Right ventricle myocardium inferior (tissue), 1 donor: ENCODE data around the gene NFS1. TPM values are rescaled to one million over a fixed set of nuclear protein-coding genes. Genes with fewer than 3 reads are reported as not detected.
A peak's percentile ranks its signal among the peaks of the same experiment; 100 is the strongest.

Experiments used
- ATAC-seq: fragments of 200-7000 bp; cut with Tn5 transposase; one replicate; pipeline ENCODE4 v1.9.1; 2020; ENCODE audit warnings: mild to moderate bottlenecking, moderate library complexity
- DNase-seq: peaks from one replicate; pipeline ENCODE4 v3.0.0; 2021; ENCODE audit errors: missing footprints
- intact Hi-C: fragments of 100-400 bp; cut with DNase I; formaldehyde crosslinking; loops from one replicate; pipeline ENCODE4 v1.11.0; 2022
- total RNA-seq: library from RNA; stranded (reverse); fragmentation: NEBNext Ultra II Directional; extraction: Animal tissue kit (Norgen Biotek cat#: 25700); gene quantifications from one replicate; pipeline ENCODE4 v1.2.1, GENCODE V29; 2021
- donor health status: DM: no; HTN: yes; CAD: no; lungs with severe emphysema.

Gene NFS1
- total RNA-seq, 1 donor from 2014 or later: 54.3 TPM

DNA sequence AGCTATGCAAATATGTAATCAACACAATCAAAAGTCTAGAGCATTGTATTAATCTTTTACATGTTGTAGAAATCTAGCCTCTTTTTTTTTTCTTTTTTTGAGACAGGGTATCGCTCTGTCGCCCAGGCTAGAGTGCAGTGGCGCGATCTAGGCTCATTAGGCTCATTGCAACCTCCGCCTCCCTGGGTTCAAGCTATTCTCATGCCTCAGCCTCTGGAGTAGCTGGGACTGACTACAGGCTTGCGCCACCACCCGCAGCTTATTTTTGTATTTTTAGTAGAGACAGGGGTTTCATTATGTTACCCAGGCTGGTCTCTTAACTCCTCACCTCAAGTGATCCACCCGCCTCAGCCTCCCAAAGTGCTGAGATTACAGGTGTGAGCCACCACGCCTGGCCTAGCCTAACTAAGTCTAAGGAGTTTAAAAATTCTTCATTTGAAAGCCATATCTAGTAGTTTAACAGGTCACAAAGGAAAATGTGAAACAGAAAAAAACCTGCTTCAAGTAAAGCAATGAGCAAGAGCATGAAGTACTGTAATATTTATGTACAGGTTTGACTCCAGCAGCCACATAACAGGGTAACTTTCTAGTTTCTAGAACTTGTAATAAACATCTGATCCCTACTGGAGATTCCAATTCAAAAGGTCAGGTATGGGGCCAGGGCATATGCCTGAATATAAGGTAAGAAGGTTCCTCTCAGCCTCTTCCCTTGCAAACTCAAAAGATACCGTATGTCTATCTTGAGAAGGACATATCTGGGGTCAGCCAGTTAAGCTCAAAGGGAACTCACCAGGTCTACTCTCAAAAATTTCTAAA lies 38.8 kb downstream of the NFS1 start:
- DNase-seq (no peak), ATAC-seq (no peak)
- intact Hi-C loops: no loop called here

DNA sequence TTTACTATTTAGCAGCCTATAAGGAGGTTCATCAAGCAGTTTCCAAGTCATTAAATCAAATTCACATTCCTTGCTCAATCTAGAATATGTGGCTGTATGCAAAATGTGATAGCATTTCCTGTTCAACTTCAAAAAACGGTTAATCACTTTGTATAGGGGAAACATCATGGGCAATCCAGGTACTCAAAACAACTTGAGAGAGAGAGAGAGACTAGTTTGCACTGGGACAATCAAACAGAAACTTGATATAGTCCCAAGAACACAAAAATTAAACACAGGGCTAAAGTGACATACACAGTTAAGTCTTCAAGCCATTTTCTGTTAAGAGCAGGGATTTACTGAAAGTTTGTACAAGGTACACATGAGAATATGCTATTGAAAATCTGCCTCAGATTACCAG lies 41.9 kb downstream of the NFS1 start:
- DNase-seq: no peak
- no peak for ATAC-seq
- intact Hi-C loops: no loop called here

DNA sequence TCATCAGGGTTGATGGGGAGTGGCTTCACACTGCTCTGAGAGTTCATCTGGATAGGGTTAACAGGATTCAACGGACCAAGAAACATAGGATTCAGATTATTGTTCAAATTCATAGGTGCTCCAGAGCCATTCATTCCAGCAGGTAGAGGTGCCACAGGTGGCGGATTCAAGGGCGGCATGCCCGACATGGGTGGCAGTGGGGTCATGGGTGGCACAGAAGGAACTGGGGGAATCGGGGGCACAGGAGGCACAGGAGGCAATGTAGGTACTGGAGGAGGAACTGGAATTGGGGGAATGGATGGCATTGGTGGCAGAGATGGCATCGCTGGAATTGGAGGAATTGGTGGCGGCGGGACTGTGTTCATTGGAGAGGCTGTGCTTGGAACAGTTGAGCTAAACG lies 44.7 kb downstream of the NFS1 start:
- DNase-seq (no peak), ATAC-seq (no peak)
- intact Hi-C loops: no loop called here

DNA sequence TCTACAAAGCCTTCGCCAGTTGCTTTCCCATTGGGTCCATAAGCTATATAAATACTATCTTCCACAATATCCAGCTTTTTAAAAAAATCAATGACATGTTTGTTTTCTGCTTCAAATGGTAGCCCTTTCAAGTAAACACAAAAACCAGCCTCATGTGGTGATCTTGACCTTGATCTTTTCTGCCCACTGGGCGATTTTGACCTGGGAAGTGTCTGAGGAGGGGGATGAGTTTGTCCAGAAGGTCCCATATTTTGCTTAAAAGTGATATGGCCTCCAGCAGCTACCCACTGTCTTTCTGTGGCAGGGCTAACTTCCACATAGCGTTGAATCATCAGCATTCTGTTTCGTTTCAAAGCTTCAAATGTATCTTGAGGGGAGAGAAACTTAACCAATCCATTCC lies 45.3 kb downstream of the NFS1 start:
- intact Hi-C loops: no loop called here
- DNase-seq: no peak
- no peak for ATAC-seq

DNA sequence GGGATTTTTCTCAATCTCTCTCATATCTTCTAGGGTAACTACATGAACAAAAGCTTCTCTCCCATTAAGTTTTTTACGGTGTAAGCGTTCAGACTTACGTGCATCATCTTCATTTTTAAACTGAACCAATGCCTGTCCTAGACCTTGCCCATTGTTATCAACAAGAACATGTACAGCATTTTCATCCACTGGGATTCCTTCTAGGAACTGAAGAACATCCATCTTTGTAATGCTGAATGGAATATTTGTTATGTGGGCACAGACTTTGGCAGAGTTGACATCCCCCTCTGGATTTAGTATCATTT lies 45.8 kb downstream of the NFS1 start:
- intact Hi-C loops: no loop called here
- ATAC-seq (no peak), DNase-seq (no peak)

DNA sequence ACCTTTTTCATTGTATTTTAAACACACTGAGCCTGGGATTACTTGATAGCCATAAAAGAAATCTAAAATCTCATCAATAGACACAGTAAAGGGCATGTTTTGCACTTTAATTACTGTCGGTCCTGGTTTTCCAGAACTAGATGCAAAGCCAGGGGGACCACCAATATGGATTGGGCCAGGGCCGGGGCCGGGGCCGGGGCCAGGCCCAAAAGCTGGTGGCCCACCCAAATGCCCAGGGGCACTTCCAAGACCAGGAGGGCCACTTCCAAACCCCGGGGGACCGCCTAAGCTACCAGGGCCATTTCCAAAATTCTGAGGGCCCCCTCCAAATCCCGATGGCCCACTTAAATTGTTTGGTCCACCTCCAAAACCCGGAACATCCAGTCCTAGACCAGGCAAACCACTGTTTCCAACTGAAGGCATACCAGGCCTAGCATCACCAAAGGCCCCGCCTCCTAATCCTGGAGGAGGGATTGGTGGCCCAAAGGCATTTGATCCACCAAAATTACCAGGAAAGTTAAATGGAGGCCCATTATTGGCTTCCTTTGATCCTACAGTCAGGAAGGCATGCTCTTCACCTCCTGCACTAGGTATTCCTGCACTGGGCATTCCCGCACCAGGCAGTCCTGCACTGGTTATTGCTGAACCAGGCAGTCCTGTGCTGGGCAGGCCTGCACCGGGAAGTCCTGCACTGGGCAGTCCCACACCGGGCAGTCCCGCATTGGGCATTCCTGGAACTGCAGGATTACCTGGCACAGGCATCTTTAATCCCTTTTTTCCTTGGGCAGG lies 46.3 kb downstream of the NFS1 start:
- intact Hi-C loops: no loop called here
- DNase-seq: no peak
- no peak for ATAC-seq

DNA sequence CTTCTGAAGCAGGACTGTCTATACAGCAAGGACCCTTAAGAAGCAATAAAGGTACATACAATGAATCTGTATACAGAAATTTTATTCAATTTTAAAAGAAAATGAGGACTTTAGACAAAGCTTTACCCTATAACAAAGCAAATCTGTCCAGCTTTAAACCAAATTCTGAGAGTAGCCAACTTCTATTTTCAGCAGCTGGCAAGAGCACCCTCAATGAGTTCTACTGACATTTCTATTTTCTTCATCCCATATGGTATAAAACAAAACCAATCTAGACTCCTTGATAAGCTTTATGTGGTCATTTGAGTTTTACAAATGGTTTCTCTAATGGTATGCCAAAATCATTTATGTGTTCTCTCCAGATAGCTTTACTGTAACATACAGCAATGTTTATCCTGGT lies 47.2 kb downstream of the NFS1 start:
- ATAC-seq: no peak
- intact Hi-C loops: no loop called here
- DNase-seq: no peak

DNA sequence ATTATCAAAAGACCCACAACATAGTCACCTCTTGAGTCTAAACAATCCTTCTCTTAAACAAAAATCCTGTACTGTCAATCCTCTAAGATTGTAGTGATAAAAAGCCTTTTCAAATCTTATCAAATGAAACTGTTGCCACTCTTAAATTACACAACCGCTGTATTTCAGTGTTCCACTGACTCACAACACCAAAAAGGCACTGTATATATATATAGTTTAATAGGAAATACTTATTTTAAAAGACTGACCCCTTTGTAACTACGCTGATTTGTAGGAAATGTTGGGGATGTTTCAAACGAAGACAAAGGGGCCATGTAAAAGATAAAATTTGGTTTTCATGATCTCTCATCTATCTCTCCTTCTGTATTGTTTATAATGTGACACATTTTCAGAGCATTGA lies 48.5 kb downstream of the NFS1 start:
- DNase-seq (no peak), ATAC-seq (no peak)
- intact Hi-C loops: no loop called here

DNA sequence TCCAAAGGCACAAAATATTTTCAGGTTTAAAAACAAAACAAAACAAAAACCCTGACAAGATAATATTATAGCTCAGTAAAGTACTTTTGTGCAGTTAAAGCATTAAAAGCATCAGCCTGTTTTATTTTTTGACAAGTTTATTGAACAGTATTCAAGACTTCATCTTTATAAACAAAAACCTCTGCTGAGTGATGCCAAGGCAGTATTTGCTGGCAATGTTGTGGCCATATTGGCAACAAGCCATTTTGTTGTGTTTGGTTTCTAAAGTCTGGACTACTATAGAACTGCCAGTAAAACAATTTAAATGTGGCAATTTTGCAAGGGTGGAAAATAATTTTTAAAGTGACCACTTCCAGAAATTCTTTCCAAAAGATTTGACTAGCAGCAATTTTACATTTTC lies 50.3 kb downstream of the NFS1 start:
- no peak for ATAC-seq
- DNase-seq: no peak
- intact Hi-C loops: no loop called here

DNA sequence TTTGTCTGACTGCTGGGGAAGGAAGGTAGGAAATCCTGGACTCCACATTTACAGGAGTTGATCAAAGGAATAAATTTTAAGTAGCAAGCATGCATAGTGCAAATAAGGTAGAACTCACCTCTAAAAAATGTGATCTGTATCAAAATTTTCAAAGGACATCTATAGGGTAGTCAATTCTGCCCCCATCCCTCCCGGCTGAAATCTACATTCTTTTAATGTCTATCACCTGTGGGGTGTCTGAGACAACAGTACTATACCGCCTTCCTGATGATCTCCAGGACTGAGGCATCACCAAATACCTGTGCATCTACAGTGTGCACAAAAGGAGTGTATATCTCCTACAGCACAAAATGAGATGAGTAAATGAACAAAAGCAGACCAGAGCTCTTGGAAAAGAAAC lies 54.3 kb downstream of the NFS1 start:
- DNase-seq (no peak), ATAC-seq (no peak)
- intact Hi-C loops: no loop called here

DNA sequence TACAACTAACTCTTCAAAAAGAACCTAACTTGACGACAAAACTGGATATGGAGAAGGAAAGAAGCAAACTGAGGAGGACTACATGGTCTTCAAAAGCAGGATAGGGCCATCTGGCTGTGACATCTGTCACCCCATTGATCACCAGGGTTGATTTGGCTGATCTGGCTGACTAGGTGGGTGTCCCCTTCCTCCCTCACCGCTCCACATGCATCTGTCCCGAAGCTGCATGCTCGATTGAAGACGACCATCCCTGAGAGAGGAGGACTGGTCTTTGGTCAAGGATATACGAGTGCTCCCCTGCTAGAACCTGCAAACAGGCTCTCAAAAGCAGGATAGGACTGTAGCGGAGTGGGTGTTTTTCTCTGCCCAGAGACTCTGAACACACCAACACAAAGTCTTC lies 56.1 kb downstream of the NFS1 start:
- intact Hi-C loops: no loop called here
- DNase-seq (no peak), ATAC-seq (no peak)

DNA sequence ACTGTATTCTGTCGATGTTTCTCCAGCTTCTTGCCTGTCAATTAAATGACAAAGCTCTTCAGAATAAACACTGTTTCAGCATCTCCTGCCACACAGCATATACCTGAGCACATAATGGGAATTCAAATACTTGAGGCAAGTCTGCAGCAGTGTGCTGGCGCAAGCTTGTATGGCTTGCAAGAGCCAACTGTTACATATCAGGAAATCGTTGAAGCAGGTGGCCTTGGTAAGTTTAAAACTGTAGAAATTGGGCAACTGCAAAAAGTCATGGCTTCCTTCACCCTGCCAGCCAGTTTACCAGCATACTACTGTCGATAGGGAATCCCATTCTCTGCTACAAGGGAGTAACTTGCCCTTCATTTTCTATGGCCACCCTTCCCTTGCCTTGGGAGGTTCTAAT lies 57.4 kb downstream of the NFS1 start:
- DNase-seq (no peak), ATAC-seq (no peak)
- intact Hi-C loops: no loop called here

DNA sequence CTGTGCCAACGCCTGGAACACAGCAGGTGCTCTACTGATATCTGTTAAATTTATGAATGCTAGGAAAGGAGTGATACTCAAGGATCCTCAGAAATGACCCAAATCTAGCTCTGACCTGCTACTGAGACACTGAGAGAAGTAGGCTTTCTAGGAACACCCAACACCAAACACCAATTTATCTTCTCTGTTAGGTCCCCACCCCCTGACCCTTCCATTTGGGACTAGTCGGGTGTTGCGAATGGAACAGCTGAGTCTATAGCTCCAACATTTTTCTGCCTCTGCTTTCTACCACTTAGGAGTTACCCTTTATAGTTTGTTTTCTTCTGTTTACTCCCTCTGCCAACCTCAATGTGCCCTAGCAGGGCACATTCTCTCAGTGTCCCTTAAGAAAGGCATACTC lies 58.4 kb downstream of the NFS1 start:
- ATAC-seq: no peak
- DNase-seq: no peak
- intact Hi-C loops: no loop called here

DNA sequence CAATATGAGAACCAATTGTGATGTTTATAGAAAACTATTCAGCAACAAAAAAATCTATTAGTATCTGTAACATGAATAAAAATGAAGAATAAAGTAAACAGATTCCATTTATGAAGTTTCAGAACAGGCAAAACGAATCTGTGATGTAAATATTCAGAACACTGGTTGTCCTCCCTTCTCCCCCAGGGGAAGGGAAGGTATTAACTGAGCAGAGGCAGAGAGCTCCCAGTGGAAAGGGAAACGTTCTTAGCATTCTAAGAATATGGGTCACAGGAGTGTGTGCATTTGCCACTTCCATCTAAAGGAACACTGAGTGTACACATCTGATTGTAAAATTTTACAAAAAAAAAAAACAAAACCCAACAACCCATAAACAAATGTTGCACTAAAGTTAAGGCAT lies 60.4 kb downstream of the NFS1 start:
- intact Hi-C loops: no loop called here
- ATAC-seq: no peak
- no peak for DNase-seq

DNA sequence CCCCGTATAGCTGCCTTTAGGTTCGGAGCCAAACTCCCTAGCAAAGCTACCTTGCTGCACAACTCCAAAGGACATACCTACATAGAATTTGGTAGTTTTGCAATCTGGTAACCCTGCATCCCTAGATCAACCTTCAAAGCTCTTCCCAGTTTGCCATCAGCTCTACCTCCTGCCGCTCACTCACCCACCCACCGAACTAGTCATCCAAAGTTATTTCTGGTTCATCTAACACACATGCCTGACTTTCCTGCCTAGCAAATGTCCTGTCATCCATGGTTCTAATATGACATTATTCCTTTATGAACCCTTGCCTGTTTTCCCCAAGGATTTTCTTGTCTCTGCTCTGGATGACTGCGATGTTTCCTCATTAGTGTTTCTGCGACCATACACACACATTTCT lies 61.9 kb downstream of the NFS1 start:
- intact Hi-C loops: no loop called here
- ATAC-seq (no peak), DNase-seq (no peak)

DNA sequence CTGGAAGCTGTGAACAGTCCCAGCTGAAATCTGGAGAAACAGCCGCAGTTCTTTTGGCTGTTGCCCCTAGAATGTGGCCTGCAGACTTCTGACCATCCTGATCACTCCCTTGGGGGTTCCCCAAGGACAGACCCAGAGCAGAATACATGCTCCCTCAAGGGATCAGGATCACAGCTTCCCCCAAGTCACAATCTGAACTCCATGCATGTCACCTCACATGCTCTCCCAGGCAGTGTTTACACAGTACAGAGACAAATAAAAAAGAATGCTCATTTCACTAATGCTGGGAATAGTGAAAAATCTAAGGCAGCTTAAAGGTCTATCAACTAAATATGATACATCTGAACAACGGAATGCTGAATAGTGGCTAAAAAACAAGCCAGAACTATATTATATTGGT lies 63.1 kb downstream of the NFS1 start:
- DNase-seq (no peak), ATAC-seq (peak; percentile 32)
- intact Hi-C loops: no loop called here

DNA sequence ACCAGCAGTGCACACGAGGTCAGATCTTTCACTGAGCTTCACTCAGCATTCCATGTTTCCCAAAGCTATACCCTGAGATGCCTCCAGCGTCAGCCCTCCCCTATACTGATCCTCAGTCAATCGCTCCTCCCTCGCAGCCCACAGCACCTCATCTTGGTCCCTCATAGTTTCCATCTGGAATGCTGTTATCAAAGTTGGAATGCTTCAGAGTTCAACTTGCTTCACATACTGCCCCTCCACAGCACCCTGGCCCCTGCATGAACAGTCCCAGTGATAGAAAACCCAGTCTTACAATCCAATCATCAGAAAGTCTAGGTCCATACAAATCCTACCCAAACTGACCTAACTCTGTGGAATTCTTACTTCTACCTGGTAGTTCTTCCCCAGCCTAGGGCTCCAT lies 63.5 kb downstream of the NFS1 start:
- intact Hi-C loops: no loop called here
- ATAC-seq (peak; percentile 37), DNase-seq (no peak)

DNA sequence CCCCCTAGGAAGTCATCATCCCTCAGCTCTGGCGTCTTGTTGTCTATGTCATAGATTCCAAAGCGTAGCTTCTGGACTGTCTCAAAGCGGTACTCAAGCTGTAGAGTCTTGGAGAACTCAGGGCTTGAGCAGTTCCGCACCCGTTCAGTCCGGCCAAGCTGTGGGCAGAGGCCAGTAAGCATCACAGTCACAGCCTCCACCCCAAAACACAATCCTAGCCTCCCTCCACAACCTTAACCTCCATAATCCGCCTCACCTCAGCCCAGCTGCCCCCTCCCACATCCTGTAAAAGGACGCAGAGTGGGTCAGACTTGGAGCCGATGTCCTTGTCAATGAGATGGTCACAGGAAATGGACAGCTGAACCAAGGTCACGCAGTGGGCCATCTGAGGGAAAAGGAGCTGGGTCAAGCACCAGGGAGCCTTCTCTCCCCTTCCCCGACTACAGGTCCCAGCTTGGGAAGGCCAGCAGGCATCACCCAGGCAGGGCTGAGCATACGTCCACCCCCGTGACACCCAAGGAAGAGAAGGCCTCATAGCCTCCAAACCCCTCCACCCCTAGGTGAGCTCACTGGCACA lies 66.5 kb downstream of the NFS1 start:
- intact Hi-C loops: no loop called here
- DNase-seq (no peak), ATAC-seq (no peak)

DNA sequence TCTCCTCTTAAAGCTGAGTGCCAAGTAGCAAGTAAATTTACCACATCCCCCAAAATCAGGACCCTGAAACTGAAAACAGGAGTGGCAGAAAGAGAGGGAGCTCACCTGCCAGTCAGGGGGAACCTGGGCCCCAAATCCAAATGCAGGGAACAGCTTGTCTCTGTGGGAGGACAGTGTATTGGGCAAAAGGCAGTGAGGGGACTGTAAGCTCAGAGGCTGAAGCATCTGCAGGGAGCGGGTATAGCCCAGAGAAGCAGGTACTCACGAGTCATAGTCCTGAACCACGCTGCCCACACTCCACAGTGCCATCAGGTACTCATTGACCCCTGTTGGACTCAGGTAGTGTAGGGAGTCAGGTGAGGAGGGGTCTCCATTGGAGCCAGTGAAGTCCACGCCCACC lies 68.5 kb downstream of the NFS1 start:
- intact Hi-C loops: no loop called here
- no peak for DNase-seq
- ATAC-seq: no peak

DNA sequence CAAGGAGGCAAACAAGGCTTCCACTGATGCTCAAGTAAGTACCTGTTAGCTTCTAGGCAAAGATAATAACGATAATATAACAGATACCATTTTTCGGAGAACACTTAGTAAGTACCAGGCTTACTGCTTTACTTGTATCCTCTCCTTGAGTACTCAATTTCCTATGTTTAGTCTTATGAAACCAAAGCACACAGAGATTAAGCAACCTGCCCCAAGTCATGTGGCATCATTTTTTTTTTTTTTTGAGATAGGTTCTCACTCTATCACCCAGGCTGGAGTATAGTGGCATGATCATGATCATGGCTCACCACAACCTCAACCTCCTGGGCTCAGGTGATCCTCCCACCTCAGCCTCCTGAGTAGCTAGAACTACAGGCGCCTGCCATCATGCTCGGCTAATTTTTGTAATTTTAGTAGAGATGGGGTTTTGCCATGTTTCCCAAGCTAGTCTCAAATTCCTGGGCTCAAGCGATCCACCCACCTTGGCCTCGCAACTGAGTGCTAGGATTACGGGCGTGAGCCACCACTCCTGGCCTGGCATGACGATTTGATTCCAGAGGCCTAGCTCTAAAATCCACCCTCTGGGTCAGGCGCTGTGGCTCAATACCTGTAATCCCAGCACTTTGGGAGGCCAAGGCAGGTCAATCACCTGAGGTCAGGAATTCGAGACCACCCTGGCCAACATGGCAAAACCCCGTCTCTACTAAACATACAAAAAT lies 69.6 kb downstream of the NFS1 start:
- DNase-seq (no peak), ATAC-seq (no peak)
- intact Hi-C loops: no loop called here
